Naive thymus-derived CD4-positive, alpha-beta T cell (primary cell): ENCODE data around the gene KIT. TPM values are rescaled to one million over a fixed set of nuclear protein-coding genes. Genes with fewer than 3 reads are reported as not detected.

Experiments used
- ATAC-seq: fragments of 150-1000 bp; cut with Tn5 transposase; 2 replicates; pipeline ENCODE4 v1.10.0; 2021; ENCODE audit warnings: mild to moderate bottlenecking, moderate library complexity
- CTCF ChIA-PET: fragments of 350-600 bp; sonication (Branson Sonifier 250); formaldehyde crosslinking; loops from one replicate; lab custom pipeline; 2021; ENCODE audit warnings: antibody characterized with exemption; lab: Charles Lee
- POLR2A ChIA-PET: fragments of 350-600 bp; sonication (Branson Sonifier 250); formaldehyde crosslinking; loops from one replicate; lab custom pipeline; 2021; ENCODE audit warnings: antibody characterized with exemption, inconsistent platforms; lab: Charles Lee
- DNase-seq, 9 donors: peaks; one replicate each; pipeline versions ENCODE4 v3.0.0 to v3.0.0-alpha.2; 2020 to 2022; ENCODE audit warnings: mixed read lengths in 1 of 9
- H3K27ac ChIP-seq: one replicate; pipeline ENCODE4 v1.7.0; 2013; ENCODE audit warnings: mild to moderate bottlenecking, low read depth, low read length, moderate library complexity
- H3K27me3 ChIP-seq, 2 donors: one replicate each; pipeline ENCODE4 v1.7.0; 2013; ENCODE audit warnings: low read length in 2 of 2, mild to moderate bottlenecking in 2 of 2, moderate library complexity in 2 of 2; ENCODE audit not compliant: control insufficient read depth in 2 of 2, insufficient read depth in 2 of 2
- H3K36me3 ChIP-seq, 3 experiments: 1 replicate in 2 of 3; 2 replicates in 1 of 3; pipeline ENCODE4 v1.7.0; 2013; ENCODE audit warnings: low read length in 3 of 3, mild to moderate bottlenecking in 3 of 3, moderate library complexity in 1 of 3; ENCODE audit not compliant: insufficient read depth in 3 of 3, control insufficient read depth in 2 of 3
- H3K4me1 ChIP-seq, 2 donors: one replicate each; pipeline ENCODE4 v1.7.0; 2013; ENCODE audit warnings: low read length in 2 of 2, mild to moderate bottlenecking in 2 of 2, moderate library complexity in 1 of 2; ENCODE audit not compliant: control insufficient read depth in 2 of 2, insufficient read depth in 2 of 2
- H3K4me3 ChIP-seq: 2 replicates; pipeline ENCODE4 v1.7.0; 2013; ENCODE audit warnings: mild to moderate bottlenecking, low read length
- H3K9me3 ChIP-seq, 3 experiments: 1 replicate in 2 of 3; 2 replicates in 1 of 3; pipeline ENCODE4 v1.7.0; 2013; ENCODE audit warnings: low read length in 3 of 3; ENCODE audit not compliant: control insufficient read depth in 2 of 3
- H3K27ac Mint-ChIP-seq, 9 donors: one replicate each; pipeline ENCODE4 v1.8.0; 2020 to 2022; ENCODE audit warnings: mixed read lengths in 9 of 9, mild to moderate bottlenecking in 8 of 9, moderate library complexity in 5 of 9, inconsistent platforms in 2 of 9
- H3K27me3 Mint-ChIP-seq, 5 donors: one replicate each; pipeline ENCODE4 v1.8.0; 2021 to 2022; ENCODE audit warnings: mixed read lengths in 5 of 5, mild to moderate bottlenecking in 1 of 5
- H3K36me3 Mint-ChIP-seq, 5 donors: one replicate each; pipeline ENCODE4 v1.8.0; 2020 to 2022; ENCODE audit warnings: mixed read lengths in 5 of 5, mild to moderate bottlenecking in 3 of 5, inconsistent platforms in 1 of 5
- H3K4me1 Mint-ChIP-seq, 7 donors: one replicate each; pipeline ENCODE4 v1.8.0; 2020 to 2022; ENCODE audit warnings: mixed read lengths in 7 of 7, mild to moderate bottlenecking in 3 of 7, inconsistent platforms in 1 of 7
- H3K4me3 Mint-ChIP-seq, 10 donors: one replicate each; pipeline ENCODE4 v1.8.0; 2020 to 2022; ENCODE audit warnings: mild to moderate bottlenecking in 10 of 10, mixed read lengths in 10 of 10, moderate library complexity in 6 of 10, inconsistent platforms in 2 of 10
- H3K9me3 Mint-ChIP-seq, 11 donors: one replicate each; pipeline ENCODE4 v1.8.0; 2020 to 2022; ENCODE audit warnings: mixed read lengths in 11 of 11, mild to moderate bottlenecking in 4 of 11, inconsistent platforms in 1 of 11, moderate library complexity in 1 of 11
- intact Hi-C, 2 donors: fragments of 100-400 bp; cut with micrococcal nuclease; formaldehyde crosslinking; loops; one replicate each; pipeline ENCODE4 v1.15.1; 2023
- polyA plus RNA-seq, 2 donors: library from polyadenylated mRNA; unstranded; fragments of 300-500 nt; fragmentation: Illumina TruSeq; gene quantifications; one replicate each; pipeline ENCODE4 v1.2.3, GENCODE V29; 2021
- total RNA-seq, 6 experiments: library from RNA in 5 of 6; stranded (reverse) in 5 of 6; gene quantifications; 1 replicate in 5 of 6; 2 replicates in 1 of 6; pipeline ENCODE4 v1.2.3 and lab custom pipeline; 2021 to 2026

The KIT gene
- total and polyA plus RNA-seq, 7 experiments from 2014 or later, result 0.08 to 1.2 (median 0.16) TPM; not detected in 1

GRCh38 chr4:54676658-54677057 is 18.9 kb downstream of the KIT start:
- peaks cover 0 to 4% (median 0%) of the 10 kb centered on the region in 11 donors for H3K9me3 Mint-ChIP-seq
- no peaks in the 10 kb centered on the region for H3K4me1 Mint-ChIP-seq
- no peaks in the 10 kb centered on the region for H3K36me3 Mint-ChIP-seq
- ATAC-seq, result no peak
- Histone ChIP-seq H3K4me1 (no peaks in the 10 kb centered on the region), H3K9me3 (no peaks in the 10 kb centered on the region), H3K27ac (no peak overlapping the region), H3K4me3 (no peak overlapping the region), H3K36me3 (no peaks in the 10 kb centered on the region), H3K27me3 (no peaks in the 10 kb centered on the region)
- intact Hi-C loops, result no loop called here
- H3K27me3 Mint-ChIP-seq, result peaks cover 0 to 8% (median 6%) of the 10 kb centered on the region in 5 donors
- H3K27ac Mint-ChIP-seq, result peak overlapping the region in 1 of 9 donors; percentile 11
- POLR2A ChIA-PET, result no interaction called here
- H3K4me3 Mint-ChIP-seq, result no peak overlapping the region
- no peak for DNase-seq
- CTCF ChIA-PET, result no interaction called here

GRCh38 chr4:54677416-54677815 is 19.7 kb downstream of the KIT start:
- Mint-ChIP-seq H3K4me1 (no peaks in the 10 kb centered on the region), H3K27ac (no peak overlapping the region), H3K9me3 (peaks cover 0 to 4% (median 0%) of the 10 kb centered on the region in 11 donors), H3K4me3 (no peak overlapping the region), H3K36me3 (no peaks in the 10 kb centered on the region), H3K27me3 (peaks cover 0 to 8% (median 6%) of the 10 kb centered on the region in 5 donors)
- H3K36me3 ChIP-seq, result no peaks in the 10 kb centered on the region
- intact Hi-C loops, result no loop called here
- no peak overlapping the region for H3K27ac ChIP-seq
- CTCF ChIA-PET, result no interaction called here
- no peaks in the 10 kb centered on the region for H3K4me1 ChIP-seq
- no peaks in the 10 kb centered on the region for H3K9me3 ChIP-seq
- POLR2A ChIA-PET, result no interaction called here
- DNase-seq, result no peak
- ATAC-seq, result no peak
- no peaks in the 10 kb centered on the region for H3K27me3 ChIP-seq
- no peak overlapping the region for H3K4me3 ChIP-seq

GRCh38 chr4:54677853-54678650 is 20.3 kb downstream of the KIT start:
- H3K9me3 ChIP-seq, result no peaks in the 10 kb centered on the region
- Mint-ChIP-seq H3K4me1 (no peaks in the 10 kb centered on the region), H3K27me3 (peaks cover 0 to 8% (median 5%) of the 10 kb centered on the region in 5 donors), H3K9me3 (peaks cover 0 to 4% (median 0%) of the 10 kb centered on the region in 11 donors), H3K36me3 (no peaks in the 10 kb centered on the region), H3K27ac (no peak overlapping the region), H3K4me3 (no peak overlapping the region)
- DNase-seq (no peak), ATAC-seq (no peak)
- H3K36me3 ChIP-seq, result no peaks in the 10 kb centered on the region
- POLR2A ChIA-PET, result no interaction called here
- H3K27ac ChIP-seq, result no peak overlapping the region
- H3K4me1 ChIP-seq, result no peaks in the 10 kb centered on the region
- no peaks in the 10 kb centered on the region for H3K27me3 ChIP-seq
- no peak overlapping the region for H3K4me3 ChIP-seq
- intact Hi-C loops, result no loop called here
- CTCF ChIA-PET, result interaction anchor here (0.8 to 1.0 kb wide), 2 partner anchors 268 to 283 kb away, joined by 3 to 5 read pairs; no protein-coding TSS in a partner anchor

- DNase-seq, result no peak
- Histone ChIP-seq H3K4me1 (no peaks in the 10 kb centered on the region), H3K27ac (no peak overlapping the region), H3K9me3 (no peaks in the 10 kb centered on the region), H3K27me3 (no peaks in the 10 kb centered on the region), H3K4me3 (no peak overlapping the region), H3K36me3 (no peaks in the 10 kb centered on the region)
- Mint-ChIP-seq H3K36me3 (no peaks in the 10 kb centered on the region), H3K9me3 (no peaks in the 10 kb centered on the region), H3K4me1 (peaks cover 3 to 5% (median 4%) of the 10 kb centered on the region in 7 donors), H3K27me3 (peaks cover 0 to 6% (median 3%) of the 10 kb centered on the region in 5 donors), H3K4me3 (no peak overlapping the region), H3K27ac (no peak overlapping the region)
- POLR2A ChIA-PET, result no interaction called here
- CTCF ChIA-PET, result interaction anchor here (1.0 kb wide), 1 partner anchor 267 kb away, joined by 5 read pairs; no protein-coding TSS in a partner anchor
- intact Hi-C loops, result no loop called here
- ATAC-seq, result no peak
These were observed 21.1 kb downstream of the KIT start for GRCh38 chr4:54678826-54679225.

GRCh38 chr4:54679813-54680212 is 22.1 kb downstream of the KIT start:
- Histone ChIP-seq H3K27me3 (no peaks in the 10 kb centered on the region), H3K4me3 (no peak overlapping the region), H3K4me1 (peaks cover 0 to 7% of the 10 kb centered on the region in 2 donors), H3K9me3 (no peaks in the 10 kb centered on the region), H3K36me3 (no peaks in the 10 kb centered on the region), H3K27ac (no peak overlapping the region)
- CTCF ChIA-PET, result interaction anchor here (0.7 kb wide), 1 partner anchor 7 kb away, joined by 4 read pairs; no protein-coding TSS in a partner anchor
- peaks cover 0 to 4% (median 0%) of the 10 kb centered on the region in 5 donors for H3K27me3 Mint-ChIP-seq
- ATAC-seq (no peak), DNase-seq (no peak)
- intact Hi-C loops, result loop anchor here (5.0 to 10.0 kb wide), 6 partner anchors 267 to 865 kb away; partner anchors contain the start of gene CLOCK (in 1 of the 2)
- H3K4me1 Mint-ChIP-seq, result peaks cover 9 to 14% (median 14%) of the 10 kb centered on the region in 7 donors
- no peaks in the 10 kb centered on the region for H3K9me3 Mint-ChIP-seq
- no peak overlapping the region for H3K27ac Mint-ChIP-seq
- no peaks in the 10 kb centered on the region for H3K36me3 Mint-ChIP-seq
- H3K4me3 Mint-ChIP-seq, result no peak overlapping the region
- POLR2A ChIA-PET, result no interaction called here

GRCh38 chr4:54683616-54684346 is 26.0 kb downstream of the KIT start:
- Mint-ChIP-seq H3K36me3 (no peaks in the 10 kb centered on the region), H3K4me1 (peaks cover 15 to 36% (median 29%) of the 10 kb centered on the region in 7 donors), H3K27ac (peak overlapping the region in 8 of 9 donors; percentile 10 to 92 (median 80)), H3K9me3 (no peaks in the 10 kb centered on the region), H3K4me3 (peak overlapping the region; percentile 44 to 85 (median 69)), H3K27me3 (no peaks in the 10 kb centered on the region)
- ATAC-seq (peak; percentile 65), DNase-seq (peak; percentile 21 to 65 (median 45))
- Histone ChIP-seq H3K9me3 (no peaks in the 10 kb centered on the region), H3K36me3 (no peaks in the 10 kb centered on the region), H3K4me1 (peaks cover 0 to 7% of the 10 kb centered on the region in 2 donors), H3K27ac (no peak overlapping the region), H3K4me3 (no peak overlapping the region), H3K27me3 (no peaks in the 10 kb centered on the region)
- ChIA-PET POLR2A (no interaction called here), CTCF (interaction anchor here (1.1 to 7.4 kb wide), 4 partner anchors 258 to 278 kb away, joined by 3 to 67 read pairs (median 8); no protein-coding TSS in a partner anchor)
- intact Hi-C loops, result loop anchor here (1.0 to 10.0 kb wide), 9 partner anchors 263 to 1617 kb away; partner anchors contain the start of gene CLOCK (in 1 of the 2)
